Bronchial epithelial cell (primary cell): ENCODE results near the gene TRIM2. TPM values are rescaled to one million over a fixed set of nuclear protein-coding genes. Genes with fewer than 3 reads are reported as not detected.

ENCODE experiments used
- DNase-seq: peaks from one replicate; pipeline ENCODE4 v3.0.0-alpha.2; 2010; ENCODE audit warnings: low read depth
- FAIRE-seq: peaks from 2 replicates; lab custom pipeline; 2011; peaks lifted over from hg19 to GRCh38; lab: Jason Lieb, UNC
- H3K27me3 ChIP-seq: 2 replicates; pipeline ENCODE4 v1.5.1; 2011; ENCODE audit warnings: low read length; ENCODE audit not compliant: control insufficient read depth, insufficient read depth
- H3K36me3 ChIP-seq: 2 replicates; pipeline ENCODE4 v1.5.1; 2011; ENCODE audit warnings: low read length; ENCODE audit not compliant: control insufficient read depth, insufficient read depth
- H3K4me3 ChIP-seq: 2 replicates; pipeline ENCODE4 v1.5.1; 2011; ENCODE audit warnings: mild to moderate bottlenecking, low read depth, low read length, control low read depth
- total RNA-seq: library from RNA; depleted of rRNA; stranded (reverse); fragments of >200 nt; gene quantifications from 2 replicates; pipeline ENCODE4 v1.2.1, GENCODE V29; 2014
- TF ChIP-seq, protein P1 (sequence below): IDR thresholded peaks from 2 replicates; pipeline ENCODE4 v1.5.1; 2011; ENCODE audit warnings: mild to moderate bottlenecking, moderate library complexity, low read length, control low read depth, inconsistent platforms; ENCODE audit not compliant: insufficient read depth, severe bottlenecking

TRIM2 gene
- total RNA-seq, 1 donor from 2014 or later, result 7.1 TPM

GRCh38 chr4:153215921-153216320 lies 11.7 kb downstream of the TRIM2 start:
- no peaks in the 10 kb centered on the region for H3K27me3 ChIP-seq
- DNase-seq (no peak), FAIRE-seq (no peak)
- no peak overlapping the region for H3K4me3 ChIP-seq
- TF ChIP-seq, protein P1, sequence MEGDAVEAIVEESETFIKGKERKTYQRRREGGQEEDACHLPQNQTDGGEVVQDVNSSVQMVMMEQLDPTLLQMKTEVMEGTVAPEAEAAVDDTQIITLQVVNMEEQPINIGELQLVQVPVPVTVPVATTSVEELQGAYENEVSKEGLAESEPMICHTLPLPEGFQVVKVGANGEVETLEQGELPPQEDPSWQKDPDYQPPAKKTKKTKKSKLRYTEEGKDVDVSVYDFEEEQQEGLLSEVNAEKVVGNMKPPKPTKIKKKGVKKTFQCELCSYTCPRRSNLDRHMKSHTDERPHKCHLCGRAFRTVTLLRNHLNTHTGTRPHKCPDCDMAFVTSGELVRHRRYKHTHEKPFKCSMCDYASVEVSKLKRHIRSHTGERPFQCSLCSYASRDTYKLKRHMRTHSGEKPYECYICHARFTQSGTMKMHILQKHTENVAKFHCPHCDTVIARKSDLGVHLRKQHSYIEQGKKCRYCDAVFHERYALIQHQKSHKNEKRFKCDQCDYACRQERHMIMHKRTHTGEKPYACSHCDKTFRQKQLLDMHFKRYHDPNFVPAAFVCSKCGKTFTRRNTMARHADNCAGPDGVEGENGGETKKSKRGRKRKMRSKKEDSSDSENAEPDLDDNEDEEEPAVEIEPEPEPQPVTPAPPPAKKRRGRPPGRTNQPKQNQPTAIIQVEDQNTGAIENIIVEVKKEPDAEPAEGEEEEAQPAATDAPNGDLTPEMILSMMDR, result no peak
- H3K36me3 ChIP-seq, result no peaks in the 10 kb centered on the region

DNA sequence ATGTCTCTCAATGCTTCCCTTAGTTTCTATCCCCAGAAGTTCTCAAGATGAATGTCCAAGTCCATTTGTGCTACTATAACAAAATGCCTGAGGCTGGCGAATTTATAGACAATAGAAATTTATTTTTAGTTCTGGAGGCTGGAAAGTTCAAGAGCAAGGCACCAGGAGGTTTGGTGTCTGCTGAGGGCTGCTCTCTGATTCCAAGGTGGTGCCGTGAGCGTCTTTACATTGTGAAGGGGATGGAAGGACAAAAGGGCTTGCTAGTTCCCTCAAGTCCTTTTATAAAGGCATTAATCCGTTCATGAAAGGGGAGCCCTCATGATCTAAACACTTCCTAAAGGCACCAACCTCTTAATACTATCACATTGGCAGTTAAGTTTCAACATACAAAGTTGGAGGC lies 12.3 kb downstream of the TRIM2 start:
- FAIRE-seq (no peak), DNase-seq (no peak)
- H3K4me3 ChIP-seq, result no peak overlapping the region
- H3K27me3 ChIP-seq, result no peaks in the 10 kb centered on the region
- no peaks in the 10 kb centered on the region for H3K36me3 ChIP-seq
- TF ChIP-seq, protein P1, result no peak

DNA sequence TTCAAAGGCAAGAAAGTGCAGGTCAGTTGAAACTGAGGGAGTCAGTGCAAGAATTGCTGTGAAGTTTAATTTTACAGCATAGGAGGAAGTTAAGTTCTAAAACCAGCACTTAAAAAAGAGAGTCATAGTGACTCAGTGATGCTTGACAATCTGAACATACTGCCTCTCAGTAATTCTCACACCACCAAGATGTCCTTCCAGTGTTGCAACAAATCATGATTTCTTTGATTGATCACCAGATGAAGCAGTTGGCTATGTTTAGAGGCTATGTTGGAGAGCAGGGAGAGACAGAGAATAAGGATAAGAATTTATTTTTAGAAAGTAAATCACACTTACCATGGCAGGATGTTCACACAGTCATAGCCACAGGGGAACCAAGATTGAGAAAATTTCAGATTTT lies 13.2 kb downstream of the TRIM2 start:
- FAIRE-seq (no peak), DNase-seq (peak; percentile 55)
- Histone ChIP-seq H3K36me3 (no peaks in the 10 kb centered on the region), H3K27me3 (no peaks in the 10 kb centered on the region), H3K4me3 (no peak overlapping the region)
- TF ChIP-seq, protein P1, result no peak

- DNase-seq (peak; percentile 56), FAIRE-seq (no peak)
- H3K36me3 ChIP-seq, result no peaks in the 10 kb centered on the region
- H3K4me3 ChIP-seq, result no peak overlapping the region
- no peaks in the 10 kb centered on the region for H3K27me3 ChIP-seq
- TF ChIP-seq, protein P1, result no peak
Measured at GRCh38 chr4:153218961-153219360, 14.7 kb downstream of the TRIM2 start.

DNA sequence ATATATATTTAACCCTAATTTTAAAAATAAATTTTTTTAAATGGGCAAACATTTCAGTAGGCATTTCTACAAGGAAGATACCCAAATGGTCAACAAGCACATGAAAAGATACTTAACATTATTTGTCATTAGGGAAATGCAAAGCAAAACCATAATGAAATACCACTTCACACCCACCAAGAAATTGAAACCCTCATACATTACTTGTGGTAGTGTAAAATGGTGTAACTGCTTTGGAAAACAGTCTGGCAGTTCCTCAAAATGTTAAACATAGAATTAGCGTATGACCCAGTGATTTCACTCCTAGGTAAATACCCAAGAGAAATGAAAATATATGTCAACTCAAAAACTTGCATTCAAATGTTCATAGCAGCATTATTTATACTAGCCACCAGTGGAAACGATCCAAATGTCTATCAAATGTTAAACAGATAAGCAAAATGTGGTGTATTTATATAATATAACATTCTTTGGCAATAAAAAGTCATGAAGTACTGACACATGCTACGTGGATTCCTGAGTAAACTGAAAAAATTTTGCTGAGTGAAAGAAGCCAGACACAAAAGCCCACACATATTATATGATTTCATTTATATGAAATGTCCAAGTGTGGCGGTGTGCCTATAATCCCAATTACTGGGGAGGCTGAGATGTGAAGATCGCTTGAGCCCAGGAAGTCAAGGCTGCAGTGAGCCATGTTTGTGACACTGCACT lies 16.6 kb downstream of the TRIM2 start:
- no peaks in the 10 kb centered on the region for H3K36me3 ChIP-seq
- FAIRE-seq (no peak), DNase-seq (no peak)
- TF ChIP-seq, protein P1, result no peak
- H3K27me3 ChIP-seq, result no peaks in the 10 kb centered on the region
- H3K4me3 ChIP-seq, result no peak overlapping the region
